Activated naive CD4-positive, alpha-beta T cell treated with anti-CD3 and anti-CD28 coated beads for 36 hours (primary cell): Measurements from ENCODE around the gene SOX8. TPM values are rescaled to one million over a fixed set of nuclear protein-coding genes. Genes with fewer than 3 reads are reported as not detected.

Source experiments
- CTCF ChIA-PET: fragments of 350-600 bp; sonication (Branson Sonifier 250); formaldehyde crosslinking; loops from one replicate; lab custom pipeline; 2021; ENCODE audit warnings: antibody characterized with exemption; lab: Charles Lee
- DNase-seq: peaks from one replicate; pipeline ENCODE4 v3.0.0-alpha.2; 2020
- H3K27ac Mint-ChIP-seq: one replicate; pipeline ENCODE4 v1.8.0; 2021; ENCODE audit warnings: mild to moderate bottlenecking, mixed read lengths
- H3K27me3 Mint-ChIP-seq: one replicate; pipeline ENCODE4 v1.8.0; 2021; ENCODE audit warnings: low read depth, mixed read lengths
- H3K36me3 Mint-ChIP-seq: one replicate; pipeline ENCODE4 v1.8.0; 2021; ENCODE audit warnings: low read depth, mixed read lengths
- H3K4me1 Mint-ChIP-seq: one replicate; pipeline ENCODE4 v1.8.0; 2021; ENCODE audit warnings: low read depth, mixed read lengths
- H3K4me3 Mint-ChIP-seq: one replicate; pipeline ENCODE4 v1.8.0; 2021; ENCODE audit warnings: mild to moderate bottlenecking, moderate library complexity, mixed read lengths
- H3K9me3 Mint-ChIP-seq: one replicate; pipeline ENCODE4 v1.8.0; 2021; ENCODE audit warnings: mixed read lengths
- intact Hi-C: fragments of 100-400 bp; cut with micrococcal nuclease; formaldehyde crosslinking; loops from one replicate; pipeline ENCODE4 v1.15.1; 2023
- total RNA-seq, 2 experiments: library from RNA; stranded (reverse); gene quantifications; one replicate each; pipeline ENCODE4 v1.2.3, GENCODE V29; 2021

The SOX8 gene
- total RNA-seq, 2 experiments from 2014 or later: 0.74 to 1.0 TPM

DNA sequence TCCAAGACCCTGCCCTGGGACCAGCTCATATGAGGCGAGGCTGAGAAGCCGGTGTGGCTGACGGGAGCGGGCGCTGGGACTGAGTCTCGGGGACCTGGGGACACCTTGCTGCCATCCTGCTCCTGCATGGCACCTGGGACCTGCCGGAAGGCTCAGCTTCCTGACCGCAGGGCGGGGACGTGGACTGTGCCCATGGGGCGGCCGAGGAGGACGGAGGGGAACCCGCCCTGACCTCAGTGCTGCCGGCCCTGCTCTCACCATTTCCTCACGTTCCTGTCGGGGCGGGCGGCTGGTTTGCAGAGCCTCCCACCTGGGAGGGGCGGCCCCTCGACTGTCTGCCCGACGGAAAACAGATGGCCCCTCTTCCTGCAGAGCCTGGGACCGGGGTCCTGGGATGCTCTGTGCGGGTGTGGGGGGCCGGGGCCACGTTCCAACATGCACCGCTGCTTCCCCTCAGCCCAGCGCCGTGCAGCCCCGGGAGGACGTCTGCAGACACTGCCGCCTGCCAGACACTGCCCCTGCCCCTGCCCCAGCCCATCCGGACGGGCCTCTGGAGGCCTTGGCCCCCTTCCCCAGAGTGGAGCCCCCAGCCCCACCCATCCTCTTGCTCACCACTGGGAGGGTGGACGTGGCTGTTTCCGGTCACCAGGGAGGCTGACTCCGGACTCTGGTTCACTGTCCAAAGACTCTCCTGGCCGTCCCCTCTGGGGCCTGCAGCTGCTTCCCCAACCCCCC is 47.1 kb downstream of the SOX8 start:
- no peaks in the 10 kb centered on the region for H3K36me3 Mint-ChIP-seq
- CTCF ChIA-PET: no interaction called here
- H3K27ac Mint-ChIP-seq: no peak overlapping the region
- DNase-seq: no peak
- H3K9me3 Mint-ChIP-seq: no peaks in the 10 kb centered on the region
- peaks cover 5% of the 10 kb centered on the region for H3K4me1 Mint-ChIP-seq
- intact Hi-C loops: no loop called here
- no peak overlapping the region for H3K4me3 Mint-ChIP-seq
- H3K27me3 Mint-ChIP-seq: peaks cover 10% of the 10 kb centered on the region

GRCh38 chr16:1029259-1029545 is 47.6 kb downstream of the SOX8 start:
- no peak overlapping the region for H3K4me3 Mint-ChIP-seq
- intact Hi-C loops: no loop called here
- CTCF ChIA-PET: no interaction called here

GRCh38 chr16:1030473-1030901 is 48.9 kb downstream of the SOX8 start:
- Mint-ChIP-seq H3K36me3 (no peaks in the 10 kb centered on the region), H3K4me3 (no peak overlapping the region), H3K4me1 (peaks cover 5% of the 10 kb centered on the region), H3K27ac (no peak overlapping the region), H3K9me3 (no peaks in the 10 kb centered on the region), H3K27me3 (peaks cover 10% of the 10 kb centered on the region)
- DNase-seq: no peak
- intact Hi-C loops: no loop called here
- CTCF ChIA-PET: no interaction called here

More at GRCh38 chr16:1029259-1029545, 47.6 kb downstream of the SOX8 start:
- DNase-seq: no peak
- no peaks in the 10 kb centered on the region for H3K36me3 Mint-ChIP-seq
- H3K27me3 Mint-ChIP-seq: peaks cover 10% of the 10 kb centered on the region
- peaks cover 5% of the 10 kb centered on the region for H3K4me1 Mint-ChIP-seq
- no peaks in the 10 kb centered on the region for H3K9me3 Mint-ChIP-seq
- H3K27ac Mint-ChIP-seq: peak overlapping the region; percentile 32

GRCh38 chr16:1031666-1032065 is 50.1 kb downstream of the SOX8 start:
- Mint-ChIP-seq H3K36me3 (no peaks in the 10 kb centered on the region), H3K9me3 (no peaks in the 10 kb centered on the region), H3K27ac (no peak overlapping the region), H3K27me3 (peaks cover 9% of the 10 kb centered on the region), H3K4me1 (peaks cover 5% of the 10 kb centered on the region), H3K4me3 (no peak overlapping the region)
- intact Hi-C loops: no loop called here
- DNase-seq: no peak
- CTCF ChIA-PET: no interaction called here

DNA sequence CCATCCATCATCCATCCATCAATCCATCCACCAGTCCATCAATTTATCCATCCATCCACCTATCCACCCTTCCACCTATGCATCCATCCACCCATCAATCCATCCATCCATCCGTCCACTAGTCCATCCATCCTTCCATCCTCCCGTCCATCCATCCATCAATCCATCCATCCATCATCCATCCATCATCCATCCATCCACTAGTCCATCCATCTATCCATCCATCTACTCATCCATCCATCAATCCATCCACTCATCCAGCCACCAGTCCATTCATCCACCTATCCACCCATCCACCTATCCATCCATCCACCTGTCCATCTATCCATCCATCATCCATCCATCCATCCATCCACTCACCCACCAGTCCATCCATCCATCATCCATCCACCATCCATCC is 51.0 kb downstream of the SOX8 start:
- Mint-ChIP-seq H3K9me3 (no peaks in the 10 kb centered on the region), H3K27ac (no peak overlapping the region), H3K4me3 (no peak overlapping the region), H3K4me1 (peaks cover 5% of the 10 kb centered on the region), H3K36me3 (no peaks in the 10 kb centered on the region), H3K27me3 (peaks cover 6% of the 10 kb centered on the region)
- no peak for DNase-seq
- intact Hi-C loops: no loop called here
- CTCF ChIA-PET: no interaction called here

- peaks cover 5% of the 10 kb centered on the region for H3K4me1 Mint-ChIP-seq
- no peaks in the 10 kb centered on the region for H3K36me3 Mint-ChIP-seq
- DNase-seq: no peak
- no peaks in the 10 kb centered on the region for H3K9me3 Mint-ChIP-seq
- H3K4me3 Mint-ChIP-seq: no peak overlapping the region
- intact Hi-C loops: no loop called here
- no peak overlapping the region for H3K27ac Mint-ChIP-seq
- H3K27me3 Mint-ChIP-seq: peaks cover 6% of the 10 kb centered on the region
- CTCF ChIA-PET: no interaction called here
Observed at GRCh38 chr16:1033128-1033679, 51.6 kb downstream of the SOX8 start.

DNA sequence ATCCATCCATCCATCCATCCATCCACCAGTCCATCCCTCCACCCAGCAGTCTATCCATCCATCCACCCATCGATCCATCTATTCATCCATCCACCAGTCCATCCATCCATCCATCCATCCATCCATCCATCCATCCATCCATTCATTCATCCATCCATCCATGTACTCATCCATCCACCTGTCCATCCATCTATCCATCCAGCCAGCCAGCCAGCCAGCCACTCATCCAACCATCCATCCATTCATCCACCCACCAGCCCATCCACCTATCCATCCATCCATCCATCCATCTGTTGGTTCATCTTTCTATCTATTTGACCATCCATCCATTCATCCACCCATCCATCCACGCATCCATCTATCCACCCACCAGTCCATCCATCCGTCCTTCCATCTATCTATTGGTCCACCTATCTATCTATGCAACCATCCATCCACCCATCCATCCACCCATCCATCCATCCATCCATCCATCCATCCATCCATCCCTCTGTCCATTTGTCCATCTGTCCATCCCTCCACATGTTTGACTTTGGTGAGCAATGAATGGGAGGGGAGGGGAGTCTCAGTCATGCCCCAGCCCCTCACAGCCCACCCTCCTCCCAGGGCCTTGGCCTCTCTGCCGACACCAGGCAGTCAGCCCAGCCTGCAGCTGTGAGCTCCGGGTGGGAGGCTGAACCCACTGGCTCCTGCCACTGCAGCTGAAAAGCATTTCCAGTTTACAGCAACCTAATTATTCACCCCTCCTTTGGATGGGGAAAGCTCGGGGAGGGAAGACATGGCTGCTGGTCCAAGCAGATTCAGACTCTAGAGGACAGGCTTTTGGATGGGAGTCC is 52.9 kb downstream of the SOX8 start:
- no peak for DNase-seq
- CTCF ChIA-PET: no interaction called here
- Mint-ChIP-seq H3K27ac (no peak overlapping the region), H3K36me3 (no peaks in the 10 kb centered on the region), H3K4me1 (peaks cover under 1% of the 10 kb centered on the region), H3K27me3 (peaks cover 2% of the 10 kb centered on the region), H3K9me3 (no peaks in the 10 kb centered on the region), H3K4me3 (no peak overlapping the region)
- intact Hi-C loops: no loop called here

DNA sequence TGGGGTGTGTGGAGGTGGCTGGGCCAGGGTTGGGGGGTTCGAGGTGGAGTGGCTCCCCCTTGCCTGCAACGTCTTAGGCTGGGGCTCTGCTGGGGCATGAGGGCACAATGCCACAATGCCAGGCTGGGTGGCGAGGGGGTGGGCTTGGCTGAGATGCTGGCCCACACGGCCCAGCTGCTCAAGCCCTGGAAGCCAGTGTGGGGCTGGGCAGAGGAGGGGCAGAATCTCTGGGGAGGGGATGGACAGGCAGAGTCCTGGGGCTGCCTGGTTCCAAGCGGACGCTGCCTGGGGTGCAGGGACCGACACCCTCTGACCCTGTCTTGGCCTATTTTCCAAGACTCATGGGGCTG is 53.5 kb downstream of the SOX8 start:
- H3K27me3 Mint-ChIP-seq: no peaks in the 10 kb centered on the region
- H3K4me1 Mint-ChIP-seq: no peaks in the 10 kb centered on the region
- no peaks in the 10 kb centered on the region for H3K36me3 Mint-ChIP-seq
- intact Hi-C loops: no loop called here
- CTCF ChIA-PET: no interaction called here
- no peak for DNase-seq
- no peak overlapping the region for H3K4me3 Mint-ChIP-seq
- no peaks in the 10 kb centered on the region for H3K9me3 Mint-ChIP-seq
- H3K27ac Mint-ChIP-seq: no peak overlapping the region

DNA sequence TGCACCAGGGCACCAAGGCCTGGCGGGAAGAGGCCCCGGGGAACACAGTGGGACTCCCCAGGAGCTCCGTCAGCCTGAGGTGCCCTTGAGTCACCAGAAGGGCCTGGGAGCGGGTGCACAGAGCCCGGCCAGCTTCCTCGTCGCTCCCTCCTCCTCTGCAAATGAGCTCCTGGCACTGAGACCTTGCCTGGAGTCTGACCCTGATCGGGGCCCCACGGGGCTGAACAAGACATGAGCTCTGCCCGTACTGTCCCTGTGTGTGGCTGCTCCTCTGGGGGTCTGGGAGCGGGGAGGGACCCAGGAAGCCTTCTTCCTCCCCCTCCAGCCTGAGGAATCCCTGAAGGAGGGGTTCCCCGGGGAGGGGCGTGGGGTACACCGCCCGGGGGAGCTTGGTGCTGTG is 54.6 kb downstream of the SOX8 start:
- Mint-ChIP-seq H3K9me3 (no peaks in the 10 kb centered on the region), H3K27me3 (no peaks in the 10 kb centered on the region), H3K36me3 (no peaks in the 10 kb centered on the region), H3K27ac (no peak overlapping the region), H3K4me1 (no peaks in the 10 kb centered on the region), H3K4me3 (no peak overlapping the region)
- CTCF ChIA-PET: no interaction called here
- DNase-seq: no peak
- intact Hi-C loops: no loop called here

Other genes with a start within 250 kb of the SOX8 start
- 10 to 100 TPM; 32.7 to 34.3 TPM for gene CIAO3, start 240.8 kb upstream of the SOX8 start, total RNA-seq
- gene MSLN, start 221.0 kb upstream of the SOX8 start, total RNA-seq: not detected
- 1 to 10 TPM; 6.8 to 7.2 TPM for gene RPUSD1, start 193.4 kb upstream of the SOX8 start, total RNA-seq
- 100 to 1,000 TPM; 126 to 127 TPM for gene CHTF18, start 193.2 kb upstream of the SOX8 start, total RNA-seq
- not detected for gene GNG13, start 181.0 kb upstream of the SOX8 start, total RNA-seq
- 10 to 100 TPM; 11.5 to 12.3 TPM for gene LMF1, start 10.8 kb upstream of the SOX8 start, total RNA-seq
- not detected for gene SSTR5, start 91.0 kb downstream of the SOX8 start, total RNA-seq
- not detected for gene C1QTNF8, start 114.5 kb downstream of the SOX8 start, total RNA-seq
- under 1 TPM; 0.50 to 0.84 TPM for gene CACNA1H, start 171.3 kb downstream of the SOX8 start, total RNA-seq
- not detected for gene TPSG1, start 243.5 kb downstream of the SOX8 start, total RNA-seq
- not detected for gene TPSB2, start 248.4 kb downstream of the SOX8 start, total RNA-seq